GM13977 (cell line): ENCODE results near the gene MIGA1.

ENCODE experiments used
- DNase-seq: peaks from one replicate; pipeline ENCODE4 v3.0.0; 2012; ENCODE audit warnings: low spot score
- in situ Hi-C: fragments of 300-500 bp; cut with MboI; formaldehyde crosslinking; loops from one replicate; pipeline ENCODE4 v1.12.0; 2022; ENCODE audit warnings: low sequenced_read_pairs, low pct_unique_long_range_greater_than_20kb, mixed read lengths, inconsistent platforms; ENCODE audit not compliant: unreplicated experiment
- TF ChIP-seq, protein P1 (sequence below): IDR thresholded peaks from 2 replicates; pipeline ENCODE4 v1.5.1; 2012; ENCODE audit warnings: mild to moderate bottlenecking, control low read depth; ENCODE audit not compliant: insufficient read depth; ENCODE audit errors: extremely low read depth, missing control alignments

Gene MIGA1

GRCh38 chr1:77872645-77873044 lies 93.2 kb downstream of the MIGA1 start:
- in situ Hi-C loops: no loop called here
- TF ChIP-seq, protein P1, sequence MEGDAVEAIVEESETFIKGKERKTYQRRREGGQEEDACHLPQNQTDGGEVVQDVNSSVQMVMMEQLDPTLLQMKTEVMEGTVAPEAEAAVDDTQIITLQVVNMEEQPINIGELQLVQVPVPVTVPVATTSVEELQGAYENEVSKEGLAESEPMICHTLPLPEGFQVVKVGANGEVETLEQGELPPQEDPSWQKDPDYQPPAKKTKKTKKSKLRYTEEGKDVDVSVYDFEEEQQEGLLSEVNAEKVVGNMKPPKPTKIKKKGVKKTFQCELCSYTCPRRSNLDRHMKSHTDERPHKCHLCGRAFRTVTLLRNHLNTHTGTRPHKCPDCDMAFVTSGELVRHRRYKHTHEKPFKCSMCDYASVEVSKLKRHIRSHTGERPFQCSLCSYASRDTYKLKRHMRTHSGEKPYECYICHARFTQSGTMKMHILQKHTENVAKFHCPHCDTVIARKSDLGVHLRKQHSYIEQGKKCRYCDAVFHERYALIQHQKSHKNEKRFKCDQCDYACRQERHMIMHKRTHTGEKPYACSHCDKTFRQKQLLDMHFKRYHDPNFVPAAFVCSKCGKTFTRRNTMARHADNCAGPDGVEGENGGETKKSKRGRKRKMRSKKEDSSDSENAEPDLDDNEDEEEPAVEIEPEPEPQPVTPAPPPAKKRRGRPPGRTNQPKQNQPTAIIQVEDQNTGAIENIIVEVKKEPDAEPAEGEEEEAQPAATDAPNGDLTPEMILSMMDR: no peak
- no peak for DNase-seq

- TF ChIP-seq, protein P1: no peak
- in situ Hi-C loops: no loop called here
- no peak for DNase-seq
Observed at GRCh38 chr1:77873461-77873860, 94.0 kb downstream of the MIGA1 start.

- in situ Hi-C loops: no loop called here
- no peak for DNase-seq
- TF ChIP-seq, protein P1: no peak
Observed at GRCh38 chr1:77874804-77875445, 95.5 kb downstream of the MIGA1 start.

- no peak for DNase-seq
- in situ Hi-C loops: no loop called here
- TF ChIP-seq, protein P1: no peak
Observed at GRCh38 chr1:77876884-77877283, 97.4 kb downstream of the MIGA1 start.

DNA sequence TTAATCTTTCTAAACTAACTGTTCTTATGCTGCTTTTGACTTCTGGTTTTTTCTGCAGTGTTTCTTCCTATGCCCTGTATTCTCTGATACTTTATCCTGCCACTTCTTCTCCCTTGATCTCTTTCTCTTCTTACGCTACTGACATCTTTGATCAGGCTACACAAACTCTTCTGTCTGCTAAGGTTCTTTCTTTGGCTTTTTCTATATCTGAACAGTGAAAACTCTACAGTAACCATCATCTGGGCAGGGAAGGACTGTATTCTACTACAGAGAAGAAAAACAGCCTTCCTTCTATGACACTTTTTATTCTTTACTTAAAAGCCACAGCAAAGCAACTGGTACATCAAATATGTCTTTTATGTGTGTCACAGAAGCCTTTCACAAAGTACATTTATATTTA lies 101.6 kb downstream of the MIGA1 start:
- no peak for DNase-seq
- TF ChIP-seq, protein P1: no peak
- in situ Hi-C loops: no loop called here

DNA sequence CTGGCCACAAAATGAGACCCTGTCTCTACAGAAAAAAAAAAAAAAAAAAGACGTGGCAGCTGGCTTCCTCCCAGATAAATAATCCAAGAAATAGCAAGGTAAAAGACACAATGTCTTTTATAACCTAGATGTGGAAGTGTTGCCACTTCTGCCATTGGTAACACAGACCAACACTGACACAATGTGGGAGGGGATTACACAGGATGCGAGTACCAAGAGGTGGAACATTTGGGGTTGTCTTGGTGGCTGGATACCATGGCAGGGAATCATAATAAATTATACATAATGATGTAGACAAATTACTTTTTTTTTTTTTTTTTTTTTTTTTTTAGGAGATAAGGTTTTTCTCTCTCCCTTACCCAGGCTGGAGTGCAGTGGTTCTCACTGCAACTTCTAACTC lies 103.0 kb downstream of the MIGA1 start:
- no peak for DNase-seq
- TF ChIP-seq, protein P1: no peak
- in situ Hi-C loops: no loop called here
